Measurements from ENCODE around the gene KARS1.
A peak's percentile ranks its signal among the peaks of the same experiment; 100 is the strongest.
"Not testable (repeated sequence)": the region's sequence is repeated elsewhere in the genome, so short reads cannot be mapped to it uniquely, and the experiment has no call there.

The KARS1 gene

DNA sequence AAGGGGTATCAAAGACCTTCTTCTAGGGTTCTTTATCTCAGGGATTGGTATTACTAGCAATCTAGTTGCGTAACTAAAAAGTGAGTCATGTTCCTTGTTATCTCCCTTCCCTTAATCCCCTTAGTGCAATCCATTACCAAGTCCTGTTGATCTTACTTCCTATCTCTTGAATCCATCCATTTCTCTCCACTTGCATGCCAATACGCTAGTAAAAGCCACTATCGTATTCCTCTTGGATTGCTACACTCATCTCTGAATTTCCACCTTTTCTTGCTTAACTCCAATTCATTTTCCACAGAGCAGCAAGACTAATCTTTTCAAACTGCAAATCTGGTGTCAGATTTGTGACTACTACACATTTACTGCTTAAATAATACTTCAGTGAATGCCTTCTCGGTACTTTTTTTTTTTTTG, 22.5 kb downstream of the KARS1 start:
- no peak for DNase-seq (ENCODE audit: low read depth)

DNA sequence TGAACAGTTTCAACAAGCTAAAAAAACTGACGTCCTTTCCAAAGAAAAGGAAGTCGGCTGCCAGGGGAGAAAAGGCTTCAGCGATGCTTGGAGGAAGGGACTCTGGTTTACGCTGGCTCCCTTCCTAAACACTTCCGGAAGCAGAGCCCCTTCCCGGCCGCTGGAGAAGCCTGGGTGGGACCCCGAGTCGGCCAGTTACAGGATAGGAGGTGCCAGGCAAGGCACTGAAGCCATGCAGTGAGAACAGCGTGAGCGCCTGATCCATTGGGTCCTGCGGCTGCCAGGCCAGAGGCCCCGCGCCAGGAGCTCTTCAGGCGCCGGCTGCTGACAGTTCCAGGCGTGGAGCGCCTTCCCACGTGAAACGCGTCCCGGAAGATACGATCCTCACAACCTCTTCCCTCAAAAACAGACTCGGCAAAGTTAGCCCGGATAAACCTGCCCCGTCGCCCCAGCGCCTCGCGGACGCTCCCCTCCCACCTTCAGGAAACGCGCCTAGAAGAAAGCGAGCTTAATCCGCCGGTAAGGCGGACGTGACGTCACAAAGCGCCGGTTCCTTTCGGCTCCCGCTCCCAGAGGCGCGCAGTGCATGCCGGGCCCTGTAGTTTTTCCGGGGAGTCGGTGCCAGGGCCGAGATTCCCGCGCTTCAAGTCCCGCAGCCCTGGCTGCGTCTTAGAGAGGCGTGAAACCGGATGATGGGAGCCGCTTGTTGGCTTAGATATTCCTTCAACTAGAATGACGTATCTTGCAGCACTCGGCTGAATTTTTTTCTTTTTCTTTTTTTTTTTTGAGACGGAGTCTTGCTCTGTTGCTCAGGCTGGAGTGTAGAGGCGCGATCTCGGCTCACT, 24.5 kb downstream of the KARS1 start, which contains the start of gene ADAT1:
ADAT1 (minus strand) TSS at position 521 of the 845 bp plus-strand sequence. CDS start 2,482 bp downstream, outside the sequence.
- peak; percentile 99 for DNase-seq (ENCODE audit: low read depth)

DNA sequence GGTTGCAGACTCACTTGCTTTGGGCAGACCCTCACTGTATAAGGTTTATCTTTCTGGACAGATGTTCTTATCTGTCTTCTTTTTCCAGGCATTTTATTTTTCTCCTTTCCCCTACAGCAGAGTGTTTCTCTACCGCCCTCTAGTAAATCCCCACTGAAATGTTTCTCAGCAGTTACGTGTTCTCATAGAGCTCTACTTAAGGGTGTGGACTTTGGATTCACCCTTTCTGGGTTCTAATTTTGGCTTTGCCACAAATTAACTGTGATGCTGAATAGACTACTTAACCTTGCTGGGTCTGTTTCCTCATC, 26.3 kb downstream of the KARS1 start:
- no peak for DNase-seq (ENCODE audit: low read depth)

DNA sequence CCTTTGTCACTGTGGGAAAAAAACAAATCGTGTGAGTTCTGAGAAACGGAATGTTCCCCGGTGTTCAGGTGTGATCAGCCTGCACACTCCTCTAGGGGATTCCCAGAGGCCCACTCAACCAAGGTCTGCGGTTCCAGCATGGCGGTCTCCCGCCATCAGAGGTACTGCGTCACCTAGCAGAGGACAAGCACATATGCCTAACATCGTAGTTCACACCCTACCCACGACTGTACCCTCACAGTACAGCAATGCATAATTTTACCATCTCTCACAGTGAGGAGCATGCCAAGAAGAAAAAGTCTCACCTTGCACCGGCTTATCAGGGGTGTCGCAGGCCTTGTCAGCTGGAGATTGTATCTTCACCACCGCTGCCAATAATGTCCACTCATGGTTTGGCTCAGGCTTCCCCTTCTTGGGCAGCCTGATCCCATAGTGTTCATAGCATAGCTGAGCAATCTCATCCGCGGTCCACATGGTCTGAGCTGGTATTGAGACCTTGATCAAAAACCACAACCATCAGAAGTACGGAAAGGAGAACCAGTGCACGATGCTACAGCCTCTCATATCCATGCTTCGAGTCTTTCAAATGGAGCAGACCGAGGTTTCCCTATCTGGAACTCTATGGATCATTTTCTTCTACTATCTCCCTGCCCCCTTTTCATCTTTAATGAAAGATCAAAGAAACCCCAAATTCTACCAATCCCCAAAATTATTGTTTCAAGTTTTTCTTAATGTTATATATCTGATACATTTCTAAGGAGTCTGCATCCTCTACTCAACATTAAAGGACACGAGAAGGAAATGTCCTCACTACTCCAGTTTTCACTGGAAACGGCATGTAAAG, 26.9 kb downstream of the KARS1 start:
- DNase-seq (ENCODE audit: low read depth), result peak; percentile 8

DNA sequence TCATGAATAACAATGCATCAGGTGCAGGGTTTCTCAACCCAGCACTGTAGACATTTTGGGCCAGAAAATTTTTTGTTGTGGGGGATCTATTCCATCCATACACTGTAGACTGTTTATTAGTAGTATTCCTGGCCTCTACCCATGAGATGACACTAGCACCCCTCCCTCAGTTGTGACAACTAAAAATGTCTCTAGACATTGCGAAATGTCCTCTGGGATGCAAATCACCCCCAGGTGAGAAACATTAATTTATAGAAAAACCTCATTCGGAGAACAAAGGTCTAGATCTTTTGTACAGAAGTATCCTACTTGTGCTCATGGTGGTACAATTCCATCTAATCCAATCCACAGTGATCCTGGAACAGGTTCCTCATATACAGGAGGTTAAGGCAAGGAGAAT, 28.7 kb downstream of the KARS1 start:
- no peak for DNase-seq (ENCODE audit: low read depth)

DNA sequence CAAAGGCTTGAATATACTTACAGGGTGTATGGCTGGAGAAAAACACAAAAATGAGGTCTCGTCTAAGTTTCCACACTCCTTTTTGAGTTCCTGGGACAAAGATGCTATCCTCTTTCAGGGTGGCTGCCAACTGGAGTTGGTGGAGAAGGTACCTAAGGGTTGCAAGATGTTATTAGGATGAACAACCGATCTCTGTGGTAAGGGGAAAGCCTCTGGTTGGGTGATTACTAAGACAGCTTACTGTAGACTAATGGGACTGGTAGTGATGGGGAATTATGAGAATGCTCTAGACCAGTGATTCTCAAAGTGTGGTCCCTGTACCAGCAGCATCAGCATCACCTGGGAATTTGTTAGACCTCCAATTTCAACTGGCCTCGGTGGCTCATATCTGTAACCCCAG, 30.3 kb downstream of the KARS1 start:
- no peak for DNase-seq (ENCODE audit: low read depth)

DNA sequence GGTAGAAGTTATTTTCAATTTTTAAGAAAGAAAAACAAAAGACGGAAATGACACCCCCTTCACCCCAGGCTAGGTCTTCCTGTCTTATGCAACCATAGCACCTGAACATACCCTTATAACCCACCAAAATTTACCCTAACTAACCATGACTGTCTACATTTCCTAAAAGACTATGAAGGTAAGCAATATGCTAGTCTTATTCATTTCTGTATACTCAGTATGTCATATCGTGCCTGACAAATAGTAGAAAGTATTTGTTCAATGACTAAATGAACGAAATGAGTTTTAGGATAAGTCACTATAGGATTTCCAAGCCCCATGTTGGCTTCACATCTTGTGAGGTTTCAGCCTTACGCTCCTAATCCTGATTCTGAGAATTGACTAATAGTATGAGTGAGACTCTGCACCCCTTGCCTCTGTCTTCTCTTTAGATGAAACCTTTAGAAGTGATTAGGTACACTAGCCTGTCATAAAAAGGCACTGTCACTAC, 30.9 kb downstream of the KARS1 start:
- DNase-seq (ENCODE audit: low read depth), result no peak

DNA sequence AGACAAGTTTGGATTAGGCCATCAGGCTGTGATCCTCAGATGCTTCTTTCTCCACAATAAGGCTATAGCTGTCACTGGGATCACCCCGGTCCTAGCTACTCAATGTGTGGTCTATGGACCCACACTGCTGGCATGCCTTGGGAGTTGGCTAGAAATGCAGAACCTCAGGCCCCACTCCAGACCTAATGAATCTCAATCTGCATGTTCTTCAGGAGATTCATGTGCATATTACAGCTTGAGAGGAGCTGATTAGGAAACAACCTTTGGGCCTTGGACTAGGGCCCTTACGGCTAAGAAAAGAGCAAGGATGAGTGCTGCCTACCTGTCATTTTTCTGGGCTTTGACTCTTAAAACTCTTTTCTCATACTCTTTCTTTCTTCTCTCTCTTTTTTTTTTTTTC, 31.8 kb downstream of the KARS1 start:
- DNase-seq (ENCODE audit: low read depth), result no peak

DNA sequence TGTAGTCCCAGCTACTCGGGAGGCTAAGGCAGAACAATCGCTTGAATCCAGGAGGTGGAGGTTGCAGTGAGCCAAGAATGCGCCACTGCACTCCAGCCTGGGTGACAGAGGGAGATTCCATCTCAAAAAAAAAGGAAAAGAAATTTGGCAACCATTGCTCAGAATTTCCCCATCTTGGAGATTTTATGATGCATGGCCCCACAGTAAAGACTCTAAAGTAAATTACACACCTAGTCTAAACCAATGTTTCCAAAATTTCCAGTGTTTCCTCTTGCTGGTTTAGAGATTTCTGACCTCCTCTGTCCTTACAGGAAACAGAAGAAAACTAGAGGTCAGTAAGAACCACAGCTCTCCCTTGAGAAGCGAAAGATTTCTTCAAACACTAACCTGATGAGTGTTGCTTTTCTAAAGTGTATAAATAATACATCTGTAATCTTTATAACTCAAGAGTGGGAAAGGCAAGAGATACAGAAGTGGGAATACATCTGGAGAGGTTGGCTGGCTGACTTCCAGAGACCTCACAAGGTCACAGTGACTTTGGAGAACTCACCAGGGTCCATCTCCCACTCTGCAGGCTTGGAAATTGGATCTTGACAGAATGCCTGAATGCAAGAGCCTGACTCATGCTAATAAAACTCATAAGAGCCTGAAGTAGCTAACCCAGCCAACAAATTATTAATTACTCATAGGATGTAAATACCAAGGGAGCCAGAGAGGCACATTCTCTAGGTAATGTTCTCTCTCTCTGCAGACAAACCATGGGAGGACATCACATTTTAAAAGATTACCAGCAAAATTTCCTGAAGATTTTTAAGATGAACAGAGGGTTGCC, 33.2 kb downstream of the KARS1 start:
- no peak for DNase-seq (ENCODE audit: low read depth)

DNA sequence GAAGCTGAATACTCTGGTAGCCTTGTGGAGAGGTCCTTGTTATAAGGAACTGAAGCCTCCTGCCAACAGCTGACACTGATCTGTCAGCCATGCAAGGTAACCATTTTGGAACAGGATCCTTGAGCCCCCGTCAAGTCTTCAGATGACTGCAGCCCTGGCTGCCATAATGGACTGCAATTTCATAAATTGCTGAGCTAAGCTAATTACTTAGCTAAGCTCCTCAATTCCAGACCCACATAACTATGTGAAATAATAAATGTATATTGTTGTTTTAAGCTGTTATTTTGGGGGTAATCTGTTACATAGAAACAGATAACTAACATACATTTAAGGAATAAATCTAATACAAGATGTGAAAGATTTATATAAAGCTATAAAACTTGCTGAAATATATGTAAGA, 41.0 kb downstream of the KARS1 start:
- DNase-seq (ENCODE audit: low read depth), result no peak

DNA sequence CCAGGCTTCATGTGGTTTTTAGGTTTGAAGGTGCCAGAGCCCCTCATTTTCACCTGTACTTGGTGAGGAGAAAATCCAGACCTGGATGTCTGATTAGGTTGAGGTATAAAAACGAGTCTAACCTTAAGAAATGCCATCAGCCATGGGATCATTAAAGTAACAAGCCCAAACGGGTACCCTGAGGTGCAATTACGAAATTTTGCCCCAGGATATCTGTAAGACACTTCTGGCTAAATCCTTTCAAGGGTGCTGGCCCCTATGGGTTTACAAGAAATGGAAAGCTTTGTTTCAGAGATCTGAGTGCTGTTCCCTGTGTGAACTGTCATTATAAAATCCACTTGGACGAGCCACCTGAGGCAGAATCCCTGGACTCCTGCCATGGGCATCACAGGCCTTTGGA, 44.2 kb downstream of the KARS1 start:
- DNase-seq (ENCODE audit: low read depth), result no peak

DNA sequence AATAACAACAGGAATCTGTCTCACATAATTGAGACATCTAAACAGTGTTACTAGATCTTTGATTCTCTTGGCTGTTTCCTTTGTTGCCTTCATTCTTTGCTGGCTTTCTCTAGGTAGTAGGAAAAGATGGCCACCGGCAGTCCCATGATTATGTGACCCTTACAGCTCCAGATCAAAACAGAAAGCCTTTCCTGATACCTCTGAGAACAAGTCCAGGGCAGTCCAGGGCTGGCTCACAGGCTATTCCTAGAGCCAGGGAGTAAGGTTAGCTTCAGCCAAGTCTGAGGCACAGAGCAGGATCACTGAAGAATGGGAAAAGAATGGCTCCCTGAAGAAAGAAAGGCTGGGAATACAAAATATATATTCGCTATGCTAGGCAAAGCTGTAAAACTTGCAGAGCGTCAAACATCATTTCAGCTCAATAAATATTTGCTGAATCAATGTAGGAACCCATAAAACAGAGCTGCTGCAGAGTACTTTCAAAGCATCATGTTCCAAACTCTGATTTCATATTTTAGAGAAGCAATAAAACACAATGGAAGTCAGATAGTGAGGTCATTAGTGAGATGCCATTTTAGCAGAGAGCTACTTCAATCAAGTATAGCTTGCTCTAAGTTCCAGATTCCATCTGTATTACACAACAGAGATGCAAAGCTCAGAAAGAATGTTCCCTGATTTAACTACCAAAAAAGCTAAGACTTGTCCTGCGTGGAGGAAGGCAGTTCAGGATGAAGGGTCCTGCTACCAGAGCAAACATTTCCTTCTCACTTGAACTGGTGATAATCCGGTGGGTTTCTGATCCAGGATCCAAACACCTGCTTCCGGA, 47.8 kb downstream of the KARS1 start:
- DNase-seq (ENCODE audit: low read depth), result no peak

DNA sequence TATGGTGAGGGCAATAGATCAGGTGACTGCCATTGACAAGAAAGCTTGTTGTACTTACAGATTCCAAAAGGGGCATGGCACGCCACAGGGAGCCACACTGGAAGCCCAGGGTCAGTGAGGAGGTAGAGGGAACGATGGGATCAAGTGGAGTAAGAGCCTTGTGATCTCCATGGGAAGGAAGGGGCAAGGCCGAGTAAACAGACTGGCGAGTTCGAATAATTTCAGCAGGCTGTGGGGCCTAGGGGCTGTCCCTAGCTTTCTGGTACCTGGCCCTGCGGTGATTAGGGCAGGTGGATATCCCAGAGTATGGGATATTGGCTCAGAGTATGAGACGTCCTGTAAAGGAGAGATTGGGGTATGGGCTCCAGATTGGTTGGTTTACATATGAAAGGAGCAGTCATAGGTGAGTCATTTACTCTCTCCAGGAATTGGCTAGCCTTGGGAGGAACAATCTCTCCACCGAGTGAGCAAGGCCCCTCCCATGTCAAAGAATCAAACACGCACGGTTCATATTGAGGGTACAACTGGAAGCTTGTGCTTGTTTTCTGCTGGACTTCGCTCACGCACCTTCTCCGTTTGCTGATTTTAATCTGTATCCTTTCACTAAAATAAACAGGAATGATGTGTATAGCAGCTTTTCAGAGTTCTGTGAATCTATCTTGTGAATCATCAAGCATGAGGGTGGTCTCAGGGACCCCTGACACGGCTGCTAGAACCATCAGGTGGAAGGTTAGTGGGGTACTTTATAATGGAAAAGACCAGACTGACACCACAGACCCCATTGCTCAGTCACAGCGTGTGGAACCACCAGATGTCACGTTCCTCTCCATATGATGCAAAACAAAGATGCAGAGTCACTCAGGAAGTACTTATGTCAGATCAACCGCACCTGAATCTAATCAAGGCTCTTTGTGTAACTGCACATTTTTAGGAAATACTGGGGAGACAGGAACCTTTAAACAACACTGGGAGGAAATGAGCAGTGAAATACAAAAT, 53.3 kb downstream of the KARS1 start:
- no peak for DNase-seq (ENCODE audit: low read depth)

DNA sequence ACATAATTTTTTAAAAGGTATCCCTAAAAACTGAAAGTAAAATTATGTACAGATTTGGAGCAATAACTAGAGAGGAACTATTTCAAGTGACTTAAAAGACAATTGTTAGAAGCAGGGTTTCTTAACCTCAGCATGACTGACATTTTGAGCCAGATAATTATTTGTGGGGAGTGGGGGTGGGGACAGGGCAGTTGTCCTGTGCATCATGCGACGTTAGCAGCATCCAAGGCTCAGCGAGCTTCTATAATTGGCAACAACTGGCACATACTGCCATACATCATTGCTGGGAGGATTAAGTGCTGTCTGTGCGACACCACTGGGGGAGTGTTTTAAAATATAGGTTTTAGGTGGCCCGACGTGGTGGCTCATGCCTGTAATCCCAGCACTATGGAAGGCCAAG, 54.2 kb downstream of the KARS1 start:
- DNase-seq (ENCODE audit: low read depth), result no peak

DNA sequence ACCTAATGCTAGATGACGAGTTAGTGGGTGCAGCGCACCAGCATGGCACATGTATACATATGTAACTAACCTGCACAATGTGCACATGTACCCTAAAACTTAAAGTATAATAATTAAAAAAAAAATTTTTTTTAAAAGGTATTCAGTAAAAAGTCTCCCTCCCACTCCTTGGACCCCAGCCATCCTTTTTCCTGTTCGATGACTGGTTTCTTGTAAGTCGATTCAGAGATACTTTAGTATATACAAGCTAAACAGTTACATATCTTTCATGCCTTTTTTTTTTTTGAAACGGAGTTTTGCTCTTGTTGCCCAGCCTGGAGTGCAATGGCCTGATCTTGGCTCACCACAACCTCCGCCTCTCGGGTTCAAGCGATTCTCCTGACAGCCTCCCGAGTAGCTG, 55.5 kb downstream of the KARS1 start:
- not testable (repeated sequence) for DNase-seq (ENCODE audit: low read depth)

DNA sequence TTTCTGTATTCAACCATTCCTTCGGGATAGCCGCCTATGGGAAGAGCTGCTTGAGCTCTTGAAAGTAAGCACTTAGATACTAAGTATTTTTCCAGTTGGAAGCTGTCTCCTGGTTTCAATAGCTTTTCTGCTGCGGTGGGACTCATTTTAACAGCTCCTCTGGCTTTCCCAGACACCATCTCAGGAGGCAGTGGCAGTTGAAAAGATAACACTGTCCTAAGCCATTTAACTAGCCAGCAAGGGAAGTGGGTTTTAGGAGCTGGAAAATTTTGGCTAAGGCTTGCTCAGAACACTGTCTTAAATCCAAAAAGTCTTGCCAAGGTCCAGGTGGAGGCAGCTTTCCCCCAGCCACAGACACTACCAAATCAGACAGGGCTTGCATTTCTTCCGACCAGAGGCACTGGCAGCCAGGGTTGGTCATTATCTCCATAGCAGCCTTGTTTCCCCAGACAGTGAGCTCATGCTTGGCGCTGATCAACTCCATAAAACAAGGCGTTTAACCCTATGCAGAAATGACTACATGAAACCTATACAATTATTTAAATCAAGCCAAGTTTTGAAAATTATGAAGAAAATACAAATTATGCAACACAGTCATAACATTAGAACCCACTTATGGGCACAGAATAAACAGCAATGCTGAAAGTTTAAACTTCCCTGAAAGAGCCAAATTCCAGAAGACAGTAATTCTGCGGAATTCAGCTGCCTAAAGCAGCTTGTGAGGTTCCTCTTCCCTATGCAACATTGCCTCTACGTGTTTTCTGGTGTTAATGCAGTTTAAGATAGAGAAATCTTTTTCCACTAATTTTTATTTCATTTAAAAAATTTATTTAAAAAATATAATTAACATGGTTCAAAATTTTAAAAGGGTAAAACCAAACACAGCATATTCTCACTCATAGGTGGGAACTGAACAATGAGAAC, 56.3 kb downstream of the KARS1 start:
- no peak for DNase-seq (ENCODE audit: low read depth)

DNA sequence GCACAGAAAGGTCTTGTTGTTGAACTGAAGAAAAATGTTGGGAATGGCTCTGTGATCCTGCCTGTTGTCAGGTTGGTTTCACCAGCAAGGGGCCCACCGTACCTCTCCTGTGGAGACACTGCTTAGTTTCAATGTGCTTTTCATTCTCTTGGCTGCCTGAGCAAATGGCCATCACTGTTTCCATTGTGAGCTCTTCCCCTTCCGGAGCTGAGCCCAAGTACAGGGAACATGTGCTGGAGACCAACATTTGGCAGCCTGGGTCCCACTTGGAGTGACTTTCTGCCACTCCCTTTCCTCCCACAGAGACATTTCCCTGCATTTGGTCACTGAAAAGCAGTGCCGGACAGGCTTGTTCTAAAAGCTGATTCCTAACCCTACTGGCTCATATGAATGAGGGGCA, 58.2 kb downstream of the KARS1 start:
- DNase-seq (ENCODE audit: low read depth), result no peak

DNA sequence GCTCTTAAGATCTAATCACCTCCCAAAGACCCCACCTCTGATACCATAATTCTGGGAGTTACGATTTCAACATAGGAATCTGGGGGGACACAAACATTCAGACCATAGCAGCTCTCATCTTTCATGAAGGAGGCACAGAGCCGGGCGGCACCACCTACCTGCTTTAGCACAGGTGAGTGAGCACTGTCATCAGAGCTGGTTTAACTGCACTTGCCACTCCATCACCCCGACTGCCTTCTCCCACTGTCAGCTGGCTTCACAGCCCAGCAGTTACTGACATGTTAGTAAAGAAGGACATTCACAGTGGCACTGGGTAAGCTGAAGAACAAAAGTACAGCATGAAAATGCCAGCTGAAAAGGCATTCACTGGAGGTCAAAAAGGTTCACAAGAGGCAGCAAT, 58.7 kb downstream of the KARS1 start:
- no peak for DNase-seq (ENCODE audit: low read depth)

DNA sequence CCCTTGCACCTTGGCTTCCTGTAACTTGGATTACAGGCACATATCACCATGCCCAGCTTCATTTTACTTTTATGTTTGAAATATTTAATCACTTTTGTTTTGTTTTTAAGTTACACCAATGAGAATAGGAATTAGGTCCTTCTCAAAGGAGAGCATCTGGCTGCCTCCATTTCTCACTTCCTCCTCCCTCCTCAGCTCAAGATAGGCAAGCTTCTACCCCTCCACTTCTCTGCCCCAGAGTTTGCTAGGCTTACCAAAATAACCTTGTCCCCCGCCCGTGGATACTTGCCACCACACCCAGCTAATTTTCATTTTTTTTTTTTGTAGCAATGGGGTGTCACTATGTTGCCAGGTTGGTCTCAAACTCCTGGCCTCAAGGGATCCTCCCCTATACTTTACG, 63.4 kb downstream of the KARS1 start:
- no peak for DNase-seq (ENCODE audit: low read depth)

All from T-helper 22 cell (primary cell).